ENCODE results near the gene HTR3A. TPM values are rescaled to one million over a fixed set of nuclear protein-coding genes. Genes with fewer than 3 reads are reported as not detected.
"Not testable (repeated sequence)": the region's sequence is repeated elsewhere in the genome, so short reads cannot be mapped to it uniquely, and the experiment has no call there.

The HTR3A gene
- total RNA-seq (2014; rRNA removed; shearing (Covaris generic)): not detected in 2 replicates

- no peaks in the 10 kb centered on the region for H3K9me3 ChIP-seq (replicated peaks)
- no peaks in the 10 kb centered on the region for H3K36me3 ChIP-seq
- no peak for DNase-seq (ENCODE audit: low read depth in 1 of 2, low spot score in 2 of 2)
- no peaks in the 10 kb centered on the region for H3K4me1 ChIP-seq (replicated peaks)
- no peak within 1 kb of the TSS for H3K4me3 ChIP-seq
- H3K27me3 ChIP-seq (replicated peaks): no peaks in the 10 kb centered on the region
- no peak within 1 kb of the TSS for H3K27ac ChIP-seq
Measured at GRCh38 chr11:113974741-113975470, at the start of gene HTR3A. Gene HTR3A (plus strand): TSS chr11:113975108. CDS start chr11:113975326, 218 bp downstream.

DNA sequence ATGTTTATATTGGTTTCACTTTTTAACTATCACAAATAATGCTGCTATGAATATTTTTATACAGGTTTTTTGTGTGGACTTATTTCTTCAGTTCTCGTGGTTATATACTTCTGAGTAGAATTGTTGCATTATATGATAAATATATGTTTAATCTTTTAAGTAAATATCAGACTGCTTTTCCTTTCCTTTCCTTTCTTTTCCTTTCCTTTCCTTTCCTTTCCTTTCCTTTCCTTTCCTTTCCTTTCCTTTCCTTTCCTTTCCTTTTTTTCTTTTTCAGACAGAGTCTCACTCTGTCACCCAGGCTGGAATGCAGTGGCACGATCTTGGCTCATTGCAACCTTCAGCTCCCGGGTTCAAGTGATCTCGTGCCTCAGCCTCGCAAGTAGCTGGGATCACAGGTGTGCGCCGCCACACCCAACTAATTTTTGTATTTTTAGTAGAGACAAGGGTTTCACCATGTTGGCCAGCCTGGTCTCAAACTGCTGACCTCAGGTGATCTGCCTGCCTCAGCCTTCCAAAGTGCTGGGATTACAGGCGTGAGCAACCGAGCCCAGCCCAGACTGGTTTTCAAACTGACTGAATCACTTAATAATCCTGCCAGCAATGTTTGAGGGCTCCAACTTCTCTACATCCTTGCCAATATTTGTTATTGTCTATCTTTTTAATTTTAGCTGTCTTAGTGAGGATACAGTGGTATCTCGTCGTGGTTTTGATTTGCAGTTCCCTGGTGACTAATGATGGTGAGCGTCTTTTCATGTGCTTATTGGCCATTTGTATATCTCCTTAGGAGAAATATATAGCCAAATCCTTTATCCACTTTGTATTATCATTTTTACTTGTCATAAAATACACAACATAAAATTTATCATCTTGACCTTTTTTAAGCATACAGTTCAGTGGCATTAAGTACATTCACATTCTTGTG lies 48.4 kb upstream of the HTR3A start:
- Histone ChIP-seq H3K36me3 (no peaks in the 10 kb centered on the region), H3K4me1 (replicated peaks) (no peaks in the 10 kb centered on the region), H3K4me3 (no peak overlapping the region), H3K27ac (no peak overlapping the region), H3K27me3 (replicated peaks) (no peaks in the 10 kb centered on the region), H3K9me3 (replicated peaks) (no peaks in the 10 kb centered on the region)
- no peak for DNase-seq (ENCODE audit: low read depth in 1 of 2, low spot score in 2 of 2)

DNA sequence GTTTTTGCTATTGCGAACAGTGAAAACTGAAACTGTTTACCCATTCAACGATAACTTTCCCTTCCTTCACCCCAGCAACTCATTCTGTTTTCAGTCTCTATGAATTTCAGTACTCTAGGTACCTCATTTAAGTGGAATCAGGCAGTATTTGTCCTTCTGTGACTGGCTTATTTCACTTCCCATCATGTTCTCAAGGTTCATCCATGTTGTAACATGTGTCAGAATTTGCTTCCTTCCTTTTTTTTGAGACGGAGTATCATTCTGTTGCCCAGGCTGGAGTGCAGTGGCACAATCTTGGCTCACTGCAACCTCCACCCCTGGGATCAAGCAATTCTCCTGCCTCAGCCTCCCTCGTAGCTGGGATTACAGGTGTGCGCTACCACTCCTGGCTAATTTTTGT lies 46.6 kb upstream of the HTR3A start:
- no peaks in the 10 kb centered on the region for H3K27me3 ChIP-seq (replicated peaks)
- H3K27ac ChIP-seq: no peak overlapping the region
- DNase-seq (ENCODE audit: low read depth in 1 of 2, low spot score in 2 of 2): no peak
- H3K9me3 ChIP-seq (replicated peaks): no peaks in the 10 kb centered on the region
- H3K4me3 ChIP-seq: no peak overlapping the region
- no peaks in the 10 kb centered on the region for H3K4me1 ChIP-seq (replicated peaks)
- H3K36me3 ChIP-seq: no peaks in the 10 kb centered on the region

DNA sequence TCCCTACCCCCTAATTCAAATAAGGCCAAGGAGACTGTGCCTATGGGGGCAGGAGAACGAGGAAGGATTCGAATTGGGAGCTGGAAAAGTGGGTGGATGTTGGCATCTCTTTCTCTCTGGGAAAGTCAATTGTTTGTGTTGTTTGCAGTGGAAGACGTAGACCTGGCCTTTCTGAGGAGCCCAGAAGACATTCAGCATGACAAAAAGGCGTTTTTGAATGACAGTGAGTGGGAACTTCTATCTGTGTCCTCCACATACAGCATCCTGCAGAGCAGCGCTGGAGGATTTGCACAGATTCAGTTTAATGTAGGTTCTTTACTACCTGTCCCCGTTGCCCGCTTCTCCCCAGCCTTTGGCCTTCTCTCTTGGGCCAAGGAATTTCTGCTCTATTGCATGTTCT lies 42.1 kb upstream of the HTR3A start:
- H3K4me1 ChIP-seq (replicated peaks): no peaks in the 10 kb centered on the region
- H3K4me3 ChIP-seq: no peak overlapping the region
- H3K9me3 ChIP-seq (replicated peaks): no peaks in the 10 kb centered on the region
- no peak overlapping the region for H3K27ac ChIP-seq
- H3K27me3 ChIP-seq (replicated peaks): no peaks in the 10 kb centered on the region
- no peaks in the 10 kb centered on the region for H3K36me3 ChIP-seq
- no peak for DNase-seq (ENCODE audit: low read depth in 1 of 2, low spot score in 2 of 2)

DNA sequence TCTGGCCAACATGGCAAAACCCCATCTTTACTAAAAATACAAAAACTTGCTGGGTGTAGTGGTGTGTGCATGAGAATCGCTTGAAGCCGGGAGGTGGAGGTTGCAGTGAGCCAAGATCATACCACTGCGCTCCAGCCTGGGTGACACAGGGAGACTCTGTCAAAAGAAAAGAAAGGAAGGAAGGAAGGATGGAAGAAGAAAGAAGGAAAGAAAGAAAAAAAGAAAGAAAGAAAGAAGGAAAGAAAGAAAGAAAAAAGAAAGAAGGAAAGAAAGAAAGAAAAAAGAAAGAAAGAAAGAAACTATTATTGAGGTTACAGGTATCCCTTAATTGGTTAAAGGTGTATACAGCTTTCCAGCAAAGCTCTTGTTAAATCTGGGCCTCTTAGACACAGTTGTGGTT lies 40.7 kb upstream of the HTR3A start:
- not testable (repeated sequence) for H3K4me3 ChIP-seq; H3K9me3 ChIP-seq (replicated peaks); H3K4me1 ChIP-seq (replicated peaks); H3K27me3 ChIP-seq (replicated peaks); H3K36me3 ChIP-seq; H3K27ac ChIP-seq; DNase-seq (ENCODE audit: low read depth in 1 of 2, low spot score in 2 of 2)

- Histone ChIP-seq H3K27ac (no peak overlapping the region), H3K36me3 (no peaks in the 10 kb centered on the region), H3K4me3 (no peak overlapping the region), H3K27me3 (replicated peaks) (no peaks in the 10 kb centered on the region), H3K9me3 (replicated peaks) (no peaks in the 10 kb centered on the region), H3K4me1 (replicated peaks) (no peaks in the 10 kb centered on the region)
- no peak for DNase-seq (ENCODE audit: low read depth in 1 of 2, low spot score in 2 of 2)
Measured at GRCh38 chr11:113934761-113935160, 40.1 kb upstream of the HTR3A start.

DNA sequence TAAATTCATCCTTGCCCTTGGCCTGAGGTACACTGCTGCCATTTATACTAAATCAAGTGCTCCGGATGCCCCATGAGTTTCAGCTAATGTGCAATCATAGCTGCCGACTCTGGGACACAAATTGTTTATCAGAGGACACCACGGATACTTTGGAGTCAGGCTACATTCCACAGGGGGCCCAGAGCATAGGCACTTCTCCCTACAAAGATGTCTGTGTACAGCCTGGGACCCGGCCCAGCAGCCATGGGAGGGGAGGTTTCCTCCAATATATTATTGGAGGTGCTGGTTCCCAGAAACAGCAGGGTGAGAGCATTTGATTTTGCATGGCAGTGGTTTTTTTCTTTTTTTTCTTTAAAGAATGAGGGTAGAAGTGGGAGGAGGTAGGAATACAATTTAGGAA lies 39.0 kb upstream of the HTR3A start:
- H3K9me3 ChIP-seq (replicated peaks): no peaks in the 10 kb centered on the region
- H3K36me3 ChIP-seq: no peaks in the 10 kb centered on the region
- no peak for DNase-seq (ENCODE audit: low read depth in 1 of 2, low spot score in 2 of 2)
- H3K4me1 ChIP-seq (replicated peaks): no peaks in the 10 kb centered on the region
- no peak overlapping the region for H3K4me3 ChIP-seq
- H3K27ac ChIP-seq: no peak overlapping the region
- no peaks in the 10 kb centered on the region for H3K27me3 ChIP-seq (replicated peaks)

- Histone ChIP-seq H3K9me3 (replicated peaks) (no peaks in the 10 kb centered on the region), H3K27ac (no peak overlapping the region), H3K36me3 (no peaks in the 10 kb centered on the region), H3K27me3 (replicated peaks) (no peaks in the 10 kb centered on the region), H3K4me3 (no peak overlapping the region), H3K4me1 (replicated peaks) (no peaks in the 10 kb centered on the region)
- no peak for DNase-seq (ENCODE audit: low read depth in 1 of 2, low spot score in 2 of 2)
Measured at GRCh38 chr11:113937918-113938317, 37.0 kb upstream of the HTR3A start.

DNA sequence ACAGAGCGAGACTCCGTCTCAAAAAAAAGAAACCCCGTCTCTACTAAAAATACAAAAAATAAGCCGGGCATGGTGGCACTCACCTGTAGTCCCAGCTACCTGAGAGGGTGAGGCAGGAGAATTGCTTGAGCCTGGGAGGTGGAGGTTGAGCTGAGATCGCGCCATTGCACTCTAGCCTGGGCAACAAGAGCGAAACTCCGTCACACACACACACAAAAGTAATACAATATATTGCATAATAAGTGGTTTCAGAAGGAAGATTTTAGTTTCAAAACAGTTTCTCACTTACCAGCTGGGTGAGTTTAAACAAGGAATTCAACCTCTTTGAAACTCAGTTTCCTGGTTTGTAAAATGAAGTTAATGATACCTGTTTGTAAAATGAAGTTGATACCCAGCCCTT lies 32.7 kb upstream of the HTR3A start:
- Histone ChIP-seq H3K27me3 (replicated peaks) (no peaks in the 10 kb centered on the region), H3K9me3 (replicated peaks) (no peaks in the 10 kb centered on the region), H3K36me3 (no peaks in the 10 kb centered on the region), H3K27ac (no peak overlapping the region), H3K4me1 (replicated peaks) (no peaks in the 10 kb centered on the region), H3K4me3 (no peak overlapping the region)
- no peak for DNase-seq (ENCODE audit: low read depth in 1 of 2, low spot score in 2 of 2)

DNA sequence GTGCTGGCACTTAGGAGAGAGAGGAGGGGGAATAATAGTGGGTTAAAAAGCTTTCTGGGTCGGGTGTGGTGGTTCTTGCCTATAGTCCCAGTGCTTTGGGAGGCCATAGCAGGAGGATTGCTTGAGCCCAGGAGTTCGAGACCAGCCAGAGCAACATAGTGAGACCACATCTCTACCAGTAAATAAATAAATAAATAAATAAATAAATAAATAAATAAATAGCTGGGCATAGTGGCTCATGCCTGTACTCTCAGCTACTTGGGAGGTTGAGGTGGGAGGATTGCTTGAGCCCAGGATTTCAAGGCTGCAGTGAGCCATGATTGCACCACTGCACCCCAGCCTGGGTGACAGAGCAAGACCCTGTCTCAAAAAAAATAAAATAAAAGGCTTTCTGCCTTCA lies 28.7 kb upstream of the HTR3A start:
- DNase-seq (ENCODE audit: low read depth in 1 of 2, low spot score in 2 of 2); H3K4me1 ChIP-seq (replicated peaks); H3K27me3 ChIP-seq (replicated peaks); H3K36me3 ChIP-seq; H3K4me3 ChIP-seq; H3K27ac ChIP-seq; H3K9me3 ChIP-seq (replicated peaks): not testable (repeated sequence)

GRCh38 chr11:113947994-113948393 lies 26.9 kb upstream of the HTR3A start:
- H3K27me3 ChIP-seq (replicated peaks): no peaks in the 10 kb centered on the region
- H3K27ac ChIP-seq: no peak overlapping the region
- H3K36me3 ChIP-seq: no peaks in the 10 kb centered on the region
- H3K4me1 ChIP-seq (replicated peaks): no peaks in the 10 kb centered on the region
- no peak for DNase-seq (ENCODE audit: low read depth in 1 of 2, low spot score in 2 of 2)
- H3K9me3 ChIP-seq (replicated peaks): no peaks in the 10 kb centered on the region
- H3K4me3 ChIP-seq: no peak overlapping the region

DNA sequence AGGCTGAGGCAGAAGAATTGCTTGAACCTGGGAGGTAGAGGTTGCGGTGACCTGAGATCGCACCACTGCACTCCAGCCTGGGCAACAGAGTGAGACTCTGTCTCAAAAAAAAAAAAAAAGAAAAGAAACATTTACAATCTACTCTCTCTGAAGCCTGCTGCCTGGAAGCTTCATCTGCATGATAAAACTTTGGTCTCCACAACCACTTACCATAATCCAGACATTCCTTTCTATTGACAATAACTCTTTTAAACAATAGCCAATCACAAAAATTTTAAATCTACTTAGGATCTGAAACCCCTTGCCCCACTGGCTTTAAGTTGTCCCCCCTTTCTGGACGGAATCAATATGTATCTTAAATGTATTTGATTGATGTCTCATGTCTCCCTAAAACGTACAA lies 25.0 kb upstream of the HTR3A start:
- Histone ChIP-seq H3K27me3 (replicated peaks) (no peaks in the 10 kb centered on the region), H3K4me3 (no peak overlapping the region), H3K36me3 (no peaks in the 10 kb centered on the region), H3K4me1 (replicated peaks) (no peaks in the 10 kb centered on the region), H3K27ac (no peak overlapping the region), H3K9me3 (replicated peaks) (no peaks in the 10 kb centered on the region)
- no peak for DNase-seq (ENCODE audit: low read depth in 1 of 2, low spot score in 2 of 2)

DNA sequence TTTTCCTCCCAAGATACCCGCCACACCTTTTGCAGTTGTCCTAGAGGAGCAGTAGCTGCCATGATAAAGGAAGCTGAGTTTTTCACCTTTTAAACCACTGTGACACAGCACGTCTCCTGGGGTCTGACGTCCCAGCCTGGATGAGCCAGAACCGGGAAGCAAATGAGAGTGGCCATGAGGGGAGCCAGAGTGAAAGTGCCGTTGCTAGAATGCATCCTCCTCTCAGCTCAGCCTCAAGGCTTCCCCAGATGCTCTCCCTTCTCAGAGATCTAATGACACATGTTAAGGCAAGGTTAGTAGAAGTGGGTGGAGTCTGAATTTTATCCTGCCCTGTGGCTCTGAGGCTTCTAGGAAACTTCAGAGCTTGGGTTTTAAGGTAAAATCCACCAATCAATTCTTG lies 23.4 kb upstream of the HTR3A start:
- no peaks in the 10 kb centered on the region for H3K27me3 ChIP-seq (replicated peaks)
- H3K9me3 ChIP-seq (replicated peaks): no peaks in the 10 kb centered on the region
- no peak for DNase-seq (ENCODE audit: low read depth in 1 of 2, low spot score in 2 of 2)
- no peak overlapping the region for H3K4me3 ChIP-seq
- H3K27ac ChIP-seq: no peak overlapping the region
- no peaks in the 10 kb centered on the region for H3K4me1 ChIP-seq (replicated peaks)
- H3K36me3 ChIP-seq: no peaks in the 10 kb centered on the region

DNA sequence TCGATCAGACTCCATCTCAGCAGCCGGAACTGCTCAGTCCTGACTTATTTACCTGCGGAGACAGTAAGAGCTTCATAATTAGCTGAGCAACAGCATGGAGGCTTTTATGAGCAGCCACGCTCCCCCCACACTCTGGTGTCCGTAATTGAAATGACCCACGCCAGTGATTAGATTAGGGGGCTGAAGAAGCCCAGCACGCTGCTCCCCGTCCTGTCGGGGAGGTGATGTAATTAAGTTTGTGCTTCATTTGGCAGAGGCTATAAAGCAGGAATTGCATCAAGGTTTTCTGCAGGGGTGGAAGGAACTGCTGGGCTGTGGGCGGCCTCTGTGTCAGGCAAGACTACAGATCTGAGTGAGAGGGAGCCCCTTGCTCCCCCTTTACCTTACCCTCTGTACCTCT lies 22.8 kb upstream of the HTR3A start:
- Histone ChIP-seq H3K4me1 (replicated peaks) (no peaks in the 10 kb centered on the region), H3K27me3 (replicated peaks) (no peaks in the 10 kb centered on the region), H3K4me3 (no peak overlapping the region), H3K27ac (no peak overlapping the region), H3K36me3 (no peaks in the 10 kb centered on the region), H3K9me3 (replicated peaks) (no peaks in the 10 kb centered on the region)
- no peak for DNase-seq (ENCODE audit: low read depth in 1 of 2, low spot score in 2 of 2)

All from SJSA1 (cell line).